ENCODE measurements around the gene NUCKS1.
A peak's percentile ranks its signal among the peaks of the same experiment; 100 is the strongest.

NUCKS1 gene

DNA sequence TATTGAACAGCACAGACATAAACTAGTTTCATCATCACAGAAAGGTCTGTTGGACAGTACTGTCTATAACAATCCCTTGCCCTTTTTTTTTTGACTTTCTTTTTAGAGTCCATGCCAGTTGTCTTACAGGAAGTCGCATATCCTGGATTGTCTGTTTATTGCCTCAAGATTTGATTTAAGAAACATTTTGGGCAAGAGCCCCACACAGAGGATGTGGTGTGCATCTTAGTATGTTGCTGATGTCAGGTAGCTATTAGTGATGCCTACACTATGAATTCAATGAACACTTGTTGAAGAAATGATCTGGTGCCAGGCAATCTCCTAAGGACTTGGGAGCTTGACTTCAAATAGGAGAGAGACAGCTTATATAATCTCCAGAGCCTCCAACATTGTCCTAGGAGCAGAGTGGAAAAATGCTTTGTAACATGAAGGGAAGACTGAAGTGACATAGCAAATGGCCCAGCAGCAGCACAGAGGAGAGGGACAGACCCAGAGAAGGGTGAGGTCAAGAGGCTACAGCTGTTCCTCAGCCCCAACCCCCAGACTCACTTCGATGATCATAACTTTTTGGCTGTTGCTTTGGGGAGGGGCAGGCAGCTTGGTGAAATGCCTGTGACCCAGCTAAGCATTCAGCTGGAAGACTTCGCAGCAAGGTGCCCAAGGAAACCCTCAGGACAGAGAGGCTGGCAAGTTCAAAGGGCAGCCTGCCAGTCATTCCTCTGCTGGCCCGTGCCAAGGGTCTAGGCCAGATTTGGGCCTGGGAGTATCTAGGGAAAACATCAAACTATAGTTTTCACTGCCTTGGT, 32.8 kb upstream of the NUCKS1 start:
- H3K27ac ChIP-seq (replicated peaks; ENCODE audit: low read length), result no peak overlapping the region
- whole genome bisulfite sequencing, 2 donors (ENCODE audit: extremely low coverage in 2 of 2, insufficient read length in 2 of 2, insufficient replicate concordance in 1 of 2), result no CpG with 5 or more reads among the region's 4 CpGs
- H2BK5ac ChIP-seq (ENCODE audit: low read length), result no peak overlapping the region

DNA sequence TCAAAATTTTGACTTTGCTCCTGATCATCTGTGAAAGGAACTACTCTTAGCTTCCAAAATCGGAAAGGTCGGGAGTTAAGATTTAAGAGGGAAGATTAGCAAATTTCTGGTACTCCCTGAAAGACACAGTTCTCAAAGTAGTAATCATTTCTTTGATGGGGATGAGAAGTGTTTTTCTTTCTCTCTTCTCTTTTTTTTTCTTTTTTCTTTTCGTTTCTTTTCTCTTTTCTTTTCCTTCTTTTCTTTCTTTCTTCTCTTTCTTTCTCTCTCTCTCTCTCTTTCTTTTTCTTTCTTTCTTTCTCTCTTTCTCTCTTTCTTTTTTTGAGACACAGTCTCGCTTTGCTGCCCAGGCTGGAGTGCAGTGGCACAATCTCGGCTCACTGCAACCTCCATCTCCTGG, 30.4 kb upstream of the NUCKS1 start:
- Histone ChIP-seq H3K4ac (ENCODE audit: low read length) (no peak overlapping the region), H2AK5ac (ENCODE audit: low read depth, low read length) (no peak overlapping the region), H3K4me2 (ENCODE audit: insufficient read depth, low read length, poor library complexity, severe bottlenecking) (no peak overlapping the region), H3K4me3 (ENCODE audit: low read length in 2 of 2) (no peak overlapping the region), H3K18ac (ENCODE audit: low read length) (no peak overlapping the region), H3K79me1 (ENCODE audit: low read depth, low read length) (no peaks in the 10 kb centered on the region), H2BK12ac (ENCODE audit: low read length) (no peak overlapping the region), H3K23ac (ENCODE audit: low read depth, low read length, poor library complexity) (no peak overlapping the region), H2AFZ (ENCODE audit: low read length) (no peak overlapping the region), H2BK120ac (ENCODE audit: low read depth, low read length) (no peak overlapping the region), H3K27me3 (ENCODE audit: control insufficient read depth in 3 of 3, insufficient read depth in 3 of 3, low read depth in 1 of 3, low read length in 3 of 3) (peaks cover 0 to 18% (median 0%) of the 10 kb centered on the region in 3 experiments), H3K4me1 (ENCODE audit: control insufficient read depth in 2 of 2, insufficient read depth in 1 of 2, low read depth in 1 of 2, low read length in 2 of 2) (peaks cover 3 to 4% of the 10 kb centered on the region in 2 donors), H4K8ac (ENCODE audit: low read depth, low read length) (no peak overlapping the region), H3K9ac (ENCODE audit: low read depth, low read length, poor library complexity) (no peak overlapping the region), H3K36me3 (replicated peaks in 1 of 2; ENCODE audit: control insufficient read depth in 2 of 2, insufficient read depth in 2 of 2, low read length in 2 of 2) (no peaks in the 10 kb centered on the region), H2BK5ac (ENCODE audit: low read length) (no peak overlapping the region), H3K9me3 (replicated peaks in 1 of 2; ENCODE audit: control insufficient read depth in 2 of 2, insufficient read depth in 1 of 2, low read depth in 1 of 2, low read length in 2 of 2) (peaks cover 0 to 7% of the 10 kb centered on the region in 2 donors), H3K14ac (ENCODE audit: low read length) (no peak overlapping the region), H4K91ac (ENCODE audit: low read depth, low read length, poor library complexity) (no peak overlapping the region), H2BK15ac (ENCODE audit: low read length) (no peak overlapping the region), H3K27ac (replicated peaks; ENCODE audit: low read length) (no peak overlapping the region)
- no CpG with 5 or more reads among the region's 5 CpGs for WGBS, 2 donors (ENCODE audit: extremely low coverage in 2 of 2, insufficient read length in 2 of 2, insufficient replicate concordance in 1 of 2)
- no peak for DNase-seq (ENCODE audit: low spot score)

More for the DNA sequence above, 32.8 kb upstream of the NUCKS1 start:
- DNase-seq (ENCODE audit: low spot score), result no peak
- H3K27me3 ChIP-seq (ENCODE audit: control insufficient read depth in 3 of 3, insufficient read depth in 3 of 3, low read depth in 1 of 3, low read length in 3 of 3), result peaks cover 0 to 4% (median 0%) of the 10 kb centered on the region in 3 experiments
- no peak overlapping the region for H3K9ac ChIP-seq (ENCODE audit: low read depth, low read length, poor library complexity)
- H2BK15ac ChIP-seq (ENCODE audit: low read length), result no peak overlapping the region
- H2AK5ac ChIP-seq (ENCODE audit: low read depth, low read length), result no peak overlapping the region
- no peak overlapping the region for H3K4me2 ChIP-seq (ENCODE audit: insufficient read depth, low read length, poor library complexity, severe bottlenecking)
- no peak overlapping the region for H3K23ac ChIP-seq (ENCODE audit: low read depth, low read length, poor library complexity)
- no peak overlapping the region for H2BK120ac ChIP-seq (ENCODE audit: low read depth, low read length)
- no peak overlapping the region for H4K8ac ChIP-seq (ENCODE audit: low read depth, low read length)
- H3K14ac ChIP-seq (ENCODE audit: low read length), result no peak overlapping the region
- no peak overlapping the region for H3K4ac ChIP-seq (ENCODE audit: low read length)
- no peak overlapping the region for H3K18ac ChIP-seq (ENCODE audit: low read length)
- H2BK12ac ChIP-seq (ENCODE audit: low read length), result no peak overlapping the region
- no peaks in the 10 kb centered on the region for H3K9me3 ChIP-seq (replicated peaks in 1 of 2; ENCODE audit: control insufficient read depth in 2 of 2, insufficient read depth in 1 of 2, low read depth in 1 of 2, low read length in 2 of 2)
- no peak overlapping the region for H2AFZ ChIP-seq (ENCODE audit: low read length)
- no peaks in the 10 kb centered on the region for H3K79me1 ChIP-seq (ENCODE audit: low read depth, low read length)
- no peaks in the 10 kb centered on the region for H3K36me3 ChIP-seq (replicated peaks in 1 of 2; ENCODE audit: control insufficient read depth in 2 of 2, insufficient read depth in 2 of 2, low read length in 2 of 2)
- H4K91ac ChIP-seq (ENCODE audit: low read depth, low read length, poor library complexity), result no peak overlapping the region
- H3K4me3 ChIP-seq (ENCODE audit: low read length in 2 of 2), result no peak overlapping the region
- peaks cover 4 to 5% of the 10 kb centered on the region in 2 donors for H3K4me1 ChIP-seq (ENCODE audit: control insufficient read depth in 2 of 2, insufficient read depth in 1 of 2, low read depth in 1 of 2, low read length in 2 of 2)

DNA sequence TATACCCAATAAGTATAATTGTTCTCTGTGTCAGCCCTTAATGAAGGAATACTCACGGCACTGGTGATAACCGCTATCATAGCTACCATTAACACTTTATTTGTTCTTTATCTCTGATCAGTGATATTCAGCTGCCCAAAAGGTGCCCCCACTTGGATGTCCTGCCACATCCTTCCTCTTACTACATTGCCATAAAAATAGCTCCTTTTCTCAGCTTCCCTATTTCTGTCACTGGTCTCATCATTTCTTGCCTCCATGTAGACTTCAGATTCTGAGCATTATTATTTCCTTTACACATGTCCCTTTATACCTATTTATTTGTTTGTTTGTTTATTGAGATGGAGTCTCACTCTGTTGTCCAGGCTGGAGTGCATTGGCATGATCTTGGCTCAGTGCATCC, 28.0 kb upstream of the NUCKS1 start:
- Histone ChIP-seq H3K14ac (ENCODE audit: low read length) (no peak overlapping the region), H3K9ac (ENCODE audit: low read depth, low read length, poor library complexity) (no peak overlapping the region), H2AFZ (ENCODE audit: low read length) (no peak overlapping the region), H2BK12ac (ENCODE audit: low read length) (no peak overlapping the region), H3K4me1 (ENCODE audit: control insufficient read depth in 2 of 2, insufficient read depth in 1 of 2, low read depth in 1 of 2, low read length in 2 of 2) (peaks cover 2 to 4% of the 10 kb centered on the region in 2 donors), H2AK5ac (ENCODE audit: low read depth, low read length) (no peak overlapping the region), H3K9me3 (replicated peaks in 1 of 2; ENCODE audit: control insufficient read depth in 2 of 2, insufficient read depth in 1 of 2, low read depth in 1 of 2, low read length in 2 of 2) (peaks cover 0 to 7% of the 10 kb centered on the region in 2 donors), H2BK15ac (ENCODE audit: low read length) (no peak overlapping the region), H4K8ac (ENCODE audit: low read depth, low read length) (no peak overlapping the region), H3K36me3 (replicated peaks in 1 of 2; ENCODE audit: control insufficient read depth in 2 of 2, insufficient read depth in 2 of 2, low read length in 2 of 2) (no peaks in the 10 kb centered on the region), H3K23ac (ENCODE audit: low read depth, low read length, poor library complexity) (no peak overlapping the region), H3K18ac (ENCODE audit: low read length) (no peak overlapping the region), H2BK5ac (ENCODE audit: low read length) (no peak overlapping the region), H3K27ac (replicated peaks; ENCODE audit: low read length) (no peak overlapping the region), H3K4ac (ENCODE audit: low read length) (no peak overlapping the region), H2BK120ac (ENCODE audit: low read depth, low read length) (no peak overlapping the region), H3K4me2 (ENCODE audit: insufficient read depth, low read length, poor library complexity, severe bottlenecking) (no peak overlapping the region), H3K4me3 (ENCODE audit: low read length in 2 of 2) (no peak overlapping the region), H3K27me3 (ENCODE audit: control insufficient read depth in 3 of 3, insufficient read depth in 3 of 3, low read depth in 1 of 3, low read length in 3 of 3) (peaks cover 6 to 41% (median 16%) of the 10 kb centered on the region in 3 experiments), H3K79me1 (ENCODE audit: low read depth, low read length) (no peaks in the 10 kb centered on the region), H4K91ac (ENCODE audit: low read depth, low read length, poor library complexity) (no peak overlapping the region)
- no peak for DNase-seq (ENCODE audit: low spot score)
- no CpG with 5 or more reads among the region's 2 CpGs for WGBS, 2 donors (ENCODE audit: extremely low coverage in 2 of 2, insufficient read length in 2 of 2, insufficient replicate concordance in 1 of 2)

DNA sequence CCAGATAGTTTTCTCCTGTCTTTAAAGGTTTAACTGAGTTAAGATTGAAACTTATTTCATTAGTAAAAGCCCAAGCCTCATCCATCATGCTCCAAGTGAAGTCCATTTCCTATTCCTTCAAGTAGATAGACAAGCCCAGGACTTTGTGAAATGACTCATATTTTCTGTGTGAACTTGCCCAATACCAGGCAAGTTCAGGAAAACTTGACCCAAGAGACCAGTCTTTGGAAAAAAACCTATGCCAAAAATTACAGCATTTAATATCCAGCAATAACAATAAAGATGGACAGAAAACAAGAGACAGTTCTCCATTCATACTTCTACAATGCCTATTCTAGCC, 25.7 kb upstream of the NUCKS1 start:
- Histone ChIP-seq H2AFZ (ENCODE audit: low read length) (peak overlapping the region; percentile 94), H3K4me1 (ENCODE audit: control insufficient read depth in 2 of 2, insufficient read depth in 1 of 2, low read depth in 1 of 2, low read length in 2 of 2) (peaks cover 0 to 4% of the 10 kb centered on the region in 2 donors), H2BK5ac (ENCODE audit: low read length) (no peak overlapping the region), H2BK12ac (ENCODE audit: low read length) (no peak overlapping the region), H3K4me3 (ENCODE audit: low read length in 2 of 2) (peak overlapping the region in 1 of 2 donors; percentile 54), H4K8ac (ENCODE audit: low read depth, low read length) (no peak overlapping the region), H3K27me3 (ENCODE audit: control insufficient read depth in 3 of 3, insufficient read depth in 3 of 3, low read depth in 1 of 3, low read length in 3 of 3) (peaks cover 6 to 51% (median 16%) of the 10 kb centered on the region in 3 experiments), H3K36me3 (replicated peaks in 1 of 2; ENCODE audit: control insufficient read depth in 2 of 2, insufficient read depth in 2 of 2, low read length in 2 of 2) (no peaks in the 10 kb centered on the region), H4K91ac (ENCODE audit: low read depth, low read length, poor library complexity) (no peak overlapping the region), H3K27ac (replicated peaks; ENCODE audit: low read length) (no peak overlapping the region), H3K79me1 (ENCODE audit: low read depth, low read length) (no peaks in the 10 kb centered on the region), H3K14ac (ENCODE audit: low read length) (no peak overlapping the region), H2BK15ac (ENCODE audit: low read length) (no peak overlapping the region), H3K23ac (ENCODE audit: low read depth, low read length, poor library complexity) (no peak overlapping the region), H3K4me2 (ENCODE audit: insufficient read depth, low read length, poor library complexity, severe bottlenecking) (no peak overlapping the region), H2BK120ac (ENCODE audit: low read depth, low read length) (no peak overlapping the region), H2AK5ac (ENCODE audit: low read depth, low read length) (no peak overlapping the region), H3K9ac (ENCODE audit: low read depth, low read length, poor library complexity) (no peak overlapping the region), H3K4ac (ENCODE audit: low read length) (no peak overlapping the region), H3K9me3 (replicated peaks in 1 of 2; ENCODE audit: control insufficient read depth in 2 of 2, insufficient read depth in 1 of 2, low read depth in 1 of 2, low read length in 2 of 2) (peaks cover 0 to 7% of the 10 kb centered on the region in 2 donors), H3K18ac (ENCODE audit: low read length) (no peak overlapping the region)
- DNase-seq (ENCODE audit: low spot score), result no peak
